ENCODE results near the gene PHF21A. TPM values are rescaled to one million over a fixed set of nuclear protein-coding genes. Genes with fewer than 3 reads are reported as not detected.

PHF21A gene
- total and polyA plus RNA-seq, 2 of the 13 experiments (the other 11 are each of a cell fraction or from before 2014, with no cell fraction given): 4.1 to 34.6 TPM

GRCh38 chr11:45887587-45887986, 233.7 kb downstream of the PHF21A start (continued):
- TF ChIP-seq ZNF142 (CRISPR knock-in tag; IDR thresholded peaks at IDR 0.05): no peak
- no peak for TF ChIP-seq FLYWCH1 (CRISPR knock-in tag; IDR thresholded peaks at IDR 0.05)
- no peak for TF ChIP-seq ZNF562 (CRISPR knock-in tag; IDR thresholded peaks at IDR 0.05; ENCODE audit: borderline replicate concordance)
- TF ChIP-seq ATRX (CRISPR knock-in tag; IDR thresholded peaks at IDR 0.05; ENCODE audit: borderline replicate concordance): no peak
- no peak for TF ChIP-seq SCMH1 (CRISPR knock-in tag; IDR thresholded peaks at IDR 0.05; ENCODE audit: borderline replicate concordance)
- TF ChIP-seq FOXK2 (IDR thresholded peaks at IDR 0.05): no peak
- TF ChIP-seq ZNF574 (CRISPR knock-in tag; IDR thresholded peaks at IDR 0.05): no peak
- TF ChIP-seq ZBTB33 (CRISPR knock-in tag; IDR thresholded peaks at IDR 0.05): no peak
